Activated CD4-positive, CD25-positive, alpha-beta regulatory T cell (primary cell): ENCODE results near the gene KRTAP5-7.
"Not testable (repeated sequence)": the region's sequence is repeated elsewhere in the genome, so short reads cannot be mapped to it uniquely, and the experiment has no call there.

Experiments used
- DNase-seq, 4 experiments: peaks; one replicate each; lab custom pipeline; 2025; lab: John Stamatoyannopoulos, UW

KRTAP5-7 gene

DNA sequence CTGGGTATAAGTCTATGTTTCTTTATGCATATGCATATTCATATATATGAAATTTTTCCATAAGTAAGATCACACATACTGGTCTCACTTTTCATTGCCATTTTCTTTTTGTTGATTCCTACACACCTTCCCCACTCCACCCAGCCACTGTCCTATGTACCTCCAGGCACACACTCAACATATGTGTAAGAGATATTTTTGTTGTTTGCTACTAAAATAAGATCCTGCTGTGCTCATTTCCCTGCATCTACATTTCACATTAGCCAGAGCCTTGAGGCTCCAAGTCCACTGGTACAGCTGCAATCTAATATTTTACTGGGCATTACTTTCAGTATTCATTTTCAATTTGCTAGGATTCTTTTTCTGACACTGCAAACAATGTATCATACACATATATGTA is 30.2 kb downstream of the KRTAP5-7 start:
- no peak for DNase-seq

DNA sequence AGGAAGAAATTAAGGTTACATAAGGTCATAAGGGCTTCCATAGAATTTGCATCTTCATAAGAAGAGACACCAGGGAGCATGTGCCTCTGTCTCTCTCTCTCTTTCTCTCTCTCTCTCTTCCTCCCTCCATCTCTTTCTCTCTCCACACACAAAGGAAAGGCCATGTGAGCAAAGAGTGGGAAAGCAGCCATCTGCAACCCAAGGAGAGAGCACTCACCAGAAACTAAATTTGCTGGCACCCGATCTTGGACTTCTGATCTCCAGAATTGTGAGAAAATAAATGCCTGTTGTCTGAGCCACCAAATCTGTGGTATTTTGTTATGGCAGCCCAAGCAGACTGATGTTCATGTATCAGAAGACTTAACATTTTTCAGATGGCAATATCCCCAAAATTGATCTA is 31.9 kb downstream of the KRTAP5-7 start:
- DNase-seq: no peak

DNA sequence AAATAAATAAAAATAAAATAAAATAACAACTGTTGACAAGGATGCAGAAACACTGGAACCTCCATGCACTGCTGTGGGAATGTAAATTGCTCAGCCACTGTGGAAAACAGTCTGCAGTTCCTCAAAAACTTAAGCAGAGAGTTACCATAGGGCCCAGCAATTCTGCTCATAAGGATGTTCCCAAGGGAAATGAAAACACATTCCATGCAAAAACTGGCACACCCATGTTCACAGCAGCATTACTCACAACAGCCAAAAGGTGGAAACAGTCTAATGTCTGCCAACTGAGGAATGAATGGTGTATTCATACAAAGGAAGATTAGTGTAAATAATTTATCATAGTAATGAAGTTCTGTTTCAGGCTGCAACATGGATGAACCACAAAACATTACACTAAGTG is 35.1 kb downstream of the KRTAP5-7 start:
- no peak for DNase-seq

DNA sequence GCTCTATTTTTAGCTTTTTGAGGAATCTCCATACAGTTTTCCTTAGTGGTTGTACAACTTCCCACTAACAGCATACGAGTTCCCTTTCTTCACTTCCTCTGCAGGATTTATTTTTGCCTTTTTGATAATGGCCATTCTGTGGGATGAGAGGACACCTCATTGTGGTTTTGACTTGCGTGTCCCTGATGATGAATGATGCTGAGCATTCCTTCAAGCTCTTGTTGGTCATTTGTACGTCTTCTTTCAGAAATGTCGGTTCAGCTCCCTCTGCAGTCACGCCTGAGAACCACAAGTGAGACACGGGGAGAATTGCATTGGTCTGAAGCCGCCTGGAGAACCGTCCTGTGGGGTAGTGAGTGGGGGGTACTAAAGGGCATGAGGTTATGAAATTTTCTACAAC is 36.3 kb downstream of the KRTAP5-7 start:
- no peak for DNase-seq

DNA sequence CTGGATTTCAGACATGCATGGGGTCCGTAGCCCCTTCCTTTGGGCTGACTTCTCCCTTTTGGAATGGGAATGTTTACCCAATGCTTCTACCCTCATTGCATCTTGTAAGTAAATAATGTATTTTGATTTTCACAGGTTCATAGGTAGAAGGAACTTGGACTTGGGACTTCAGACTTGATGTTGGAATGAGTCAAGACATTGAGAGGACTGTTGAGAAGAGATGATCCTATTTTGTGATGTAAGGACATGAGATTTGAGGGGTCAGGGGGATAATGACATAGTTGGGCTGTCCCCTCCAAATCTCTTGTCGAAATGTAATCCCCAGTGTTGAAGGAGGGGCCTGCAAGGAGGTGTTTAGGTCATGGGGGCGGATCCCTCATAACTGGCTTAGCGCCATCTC is 37.4 kb downstream of the KRTAP5-7 start:
- DNase-seq: no peak

DNA sequence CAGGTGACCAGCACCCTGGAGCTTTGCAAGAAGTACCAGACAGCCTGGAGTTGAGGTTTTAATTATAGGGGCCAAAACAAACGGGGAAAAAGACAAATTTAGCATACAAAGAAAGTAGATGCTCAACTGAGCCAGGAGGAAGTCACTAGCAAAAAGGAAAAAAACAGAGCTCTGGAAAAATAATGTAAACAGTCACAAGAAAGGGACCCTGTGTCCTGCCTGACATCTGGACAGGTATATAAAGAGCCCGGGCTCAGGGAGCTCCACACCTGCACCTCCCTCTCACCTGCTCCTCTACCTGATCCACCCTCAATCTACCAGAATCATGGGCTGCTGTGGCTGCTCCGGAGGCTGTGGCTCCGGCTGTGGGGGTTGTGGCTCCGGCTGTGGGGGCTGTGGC is 38.2 kb downstream of the KRTAP5-7 start, which contains the start of gene KRTAP5-10:
TSS of gene KRTAP5-10 (plus strand) at position 301 of the 400 bp plus-strand sequence. CDS start at position 326, 25 bp downstream.
- DNase-seq: no peak

DNA sequence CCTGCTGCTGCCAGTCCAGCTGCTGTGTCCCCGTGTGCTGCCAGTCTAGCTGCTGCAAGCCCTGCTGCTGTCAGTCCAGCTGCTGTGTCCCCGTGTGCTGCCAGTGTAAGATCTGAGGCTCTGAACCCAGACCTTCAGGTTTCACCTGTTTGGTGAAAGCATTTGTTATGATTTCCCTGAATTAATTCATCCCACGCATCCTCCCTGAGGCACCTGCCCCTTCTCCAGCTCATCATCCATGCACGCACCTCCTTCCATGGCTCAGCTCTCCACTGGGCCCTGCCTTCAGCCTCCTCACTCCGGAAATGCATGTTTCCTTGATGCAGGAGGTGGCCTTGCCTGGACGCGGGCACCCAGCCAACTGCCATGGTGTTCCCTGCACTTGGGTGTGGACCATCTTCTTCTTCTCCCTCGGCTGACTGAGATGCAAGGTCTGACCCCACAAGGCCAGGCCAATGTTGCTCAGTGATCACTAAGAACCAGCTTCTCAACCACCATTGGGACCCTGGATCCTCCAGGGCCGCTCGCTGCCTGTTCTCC is 39.1 kb downstream of the KRTAP5-7 start:
- no peak for DNase-seq

DNA sequence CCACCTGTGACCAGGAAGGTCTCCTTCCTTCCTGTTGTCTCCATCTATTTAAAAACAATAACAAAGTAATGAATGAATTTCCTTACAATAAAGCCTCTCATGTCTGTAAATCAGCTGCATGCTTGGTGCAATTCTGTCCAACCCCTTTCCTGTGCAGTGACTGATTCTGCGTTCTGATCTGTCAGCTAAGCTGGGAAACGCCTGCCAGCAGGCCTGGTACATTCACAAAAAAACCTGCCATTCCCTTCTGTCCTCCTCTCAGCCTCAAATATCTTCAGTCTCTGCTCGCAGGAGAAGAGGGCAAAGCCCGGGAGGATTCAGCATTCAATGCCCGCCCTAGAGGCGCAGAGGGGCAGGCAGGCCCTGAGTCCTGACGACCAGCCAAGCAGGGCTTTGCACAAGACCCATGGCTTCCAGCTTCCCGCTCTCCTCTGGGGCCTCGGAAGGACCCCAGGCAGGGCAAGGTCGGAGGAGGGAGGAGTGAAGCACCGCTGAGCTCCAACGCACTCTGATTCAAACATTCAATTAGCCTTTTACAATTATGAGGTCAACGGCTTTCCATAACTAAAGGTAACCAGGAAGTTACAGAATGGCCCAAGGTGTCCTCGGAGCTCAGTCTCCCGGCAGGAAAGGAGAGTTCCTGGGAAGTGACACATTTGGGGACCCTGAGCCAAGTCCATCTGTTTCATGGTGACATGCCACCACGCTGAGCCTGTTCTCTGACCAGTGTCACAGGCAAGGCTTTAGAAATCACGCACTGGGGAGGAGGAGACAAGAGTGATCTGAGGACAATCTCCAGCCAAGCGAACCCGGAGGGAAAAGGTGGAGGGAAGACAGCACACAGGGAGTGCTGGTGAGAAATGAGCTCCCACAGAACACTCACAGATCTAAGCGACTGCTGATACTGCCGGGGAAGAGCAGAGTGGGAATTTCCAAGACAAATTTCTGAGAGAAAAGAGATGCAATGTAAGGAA is 39.8 kb downstream of the KRTAP5-7 start:
- not testable (repeated sequence) for DNase-seq

DNA sequence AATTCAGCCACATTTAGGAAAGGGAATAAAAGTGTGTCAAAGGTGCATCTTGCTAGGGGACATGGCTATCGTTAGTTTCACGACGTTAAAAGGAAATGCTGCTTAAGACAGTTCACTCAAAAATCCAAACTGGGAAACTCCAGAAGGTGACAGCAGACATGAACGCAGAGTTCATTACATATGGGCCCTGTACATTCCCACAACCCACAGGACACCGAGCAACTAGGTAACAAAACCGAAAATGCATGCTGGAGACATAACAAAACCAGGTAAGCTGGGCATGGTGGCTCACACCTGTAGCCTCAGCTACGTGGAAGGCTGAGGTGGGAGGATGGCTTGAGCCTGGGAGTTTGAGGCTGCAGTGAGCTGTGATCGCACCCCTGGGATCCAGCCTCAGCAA is 40.6 kb downstream of the KRTAP5-7 start:
- not testable (repeated sequence) for DNase-seq

DNA sequence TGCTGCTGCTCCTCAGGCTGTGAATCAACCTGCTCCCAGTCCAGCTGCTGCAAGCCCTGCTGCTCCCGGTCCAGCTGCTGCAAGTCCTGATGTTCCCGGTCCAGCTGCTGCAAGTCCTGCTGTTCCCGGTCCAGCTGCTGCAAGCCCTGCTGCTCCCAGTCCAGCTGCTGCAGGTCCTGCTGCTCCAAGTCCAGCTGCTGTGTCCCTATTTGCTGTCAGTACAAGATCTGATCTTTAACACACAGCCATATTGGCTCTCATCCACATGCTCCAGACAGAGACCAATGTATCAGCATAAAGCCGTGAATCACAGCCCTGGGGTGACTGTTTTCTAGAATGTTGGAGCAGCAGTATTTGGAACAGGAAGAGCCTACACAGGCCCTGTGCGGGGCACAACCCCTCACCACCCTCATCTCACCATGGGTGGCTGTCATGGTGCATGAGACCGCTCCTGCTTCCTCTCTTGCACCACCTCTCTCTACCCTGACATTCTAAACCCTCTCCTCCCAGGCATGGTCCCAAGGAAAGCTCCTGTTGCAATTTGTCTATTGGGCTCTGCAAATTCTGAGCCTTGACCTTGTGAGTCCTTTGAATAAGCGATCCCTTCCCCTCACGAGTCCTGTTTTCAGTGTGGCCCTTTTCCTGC is 41.8 kb downstream of the KRTAP5-7 start:
- DNase-seq: no peak

DNA sequence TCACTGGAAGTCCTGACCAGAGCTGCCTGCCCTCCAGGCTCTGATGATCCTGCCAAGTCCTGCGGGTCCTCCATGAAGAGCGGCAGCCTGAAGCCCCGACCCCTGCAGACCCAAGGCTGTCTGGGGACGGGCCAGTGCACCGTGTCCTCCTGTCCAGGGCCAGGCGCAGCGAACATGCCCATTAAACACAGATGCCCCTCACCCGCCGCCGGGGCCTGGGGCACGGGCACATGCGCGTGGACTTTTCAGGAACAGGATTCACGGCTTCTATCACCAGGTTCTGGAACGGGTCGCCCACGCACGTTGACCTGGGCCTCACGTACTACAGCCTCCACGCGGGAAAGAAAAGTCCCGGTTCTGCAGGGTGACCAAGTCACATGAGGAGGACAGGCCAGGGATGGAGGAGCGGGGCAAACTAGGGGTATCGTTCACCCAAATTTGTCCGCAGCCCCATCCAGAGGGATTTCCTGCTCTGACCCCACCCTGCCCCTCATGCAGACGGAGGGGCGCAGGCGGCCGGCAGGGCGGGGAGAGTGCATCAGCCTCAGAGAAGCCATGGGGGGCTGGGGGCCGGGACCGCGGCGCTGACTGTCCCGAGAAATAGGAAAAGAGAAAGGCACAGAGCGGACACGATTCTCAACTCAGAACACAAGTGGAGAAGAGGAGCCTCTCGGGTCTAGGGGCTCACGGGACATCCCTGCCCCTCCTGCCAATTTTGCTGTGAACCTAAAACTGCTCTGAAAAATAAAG is 44.2 kb downstream of the KRTAP5-7 start:
- DNase-seq: not testable (repeated sequence)

DNA sequence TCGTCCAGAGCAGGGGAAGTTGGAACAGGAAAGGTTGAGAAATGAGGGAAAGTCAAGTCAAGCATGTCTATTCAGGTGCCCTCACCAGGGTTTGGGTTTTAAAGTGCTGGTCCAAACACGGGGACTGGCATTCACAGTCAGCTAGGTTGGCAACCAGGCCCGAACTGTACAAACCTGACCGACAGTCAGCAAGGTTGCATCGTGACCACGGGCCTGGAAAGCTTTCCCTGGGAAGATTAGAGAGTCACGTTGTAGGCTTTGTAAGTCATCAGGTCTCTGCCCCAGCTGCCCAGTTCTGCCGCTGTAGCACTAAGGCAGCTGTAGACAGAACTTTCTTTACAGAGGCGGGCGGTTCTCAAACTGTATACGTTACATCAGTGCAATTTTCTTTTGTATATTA is 45.7 kb downstream of the KRTAP5-7 start:
- DNase-seq: no peak

DNA sequence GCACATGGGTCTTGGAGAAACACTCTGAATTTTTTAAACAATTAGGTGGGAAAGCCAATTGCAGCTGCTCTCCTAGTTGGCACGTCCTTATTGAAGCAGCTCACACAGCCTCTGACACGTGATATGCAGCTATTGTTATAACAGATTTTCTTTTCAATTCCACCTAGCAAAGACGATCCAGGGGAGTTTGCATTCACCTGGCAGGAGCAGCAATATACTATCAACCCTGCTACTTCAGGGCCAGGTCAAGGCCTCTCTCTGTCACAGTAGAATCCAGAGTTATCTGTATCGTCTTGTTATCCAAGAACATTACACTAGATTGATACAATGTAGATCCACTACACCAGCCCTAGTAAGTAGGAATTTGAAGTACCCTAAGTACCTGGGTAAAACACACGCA is 47.4 kb downstream of the KRTAP5-7 start:
- no peak for DNase-seq

DNA sequence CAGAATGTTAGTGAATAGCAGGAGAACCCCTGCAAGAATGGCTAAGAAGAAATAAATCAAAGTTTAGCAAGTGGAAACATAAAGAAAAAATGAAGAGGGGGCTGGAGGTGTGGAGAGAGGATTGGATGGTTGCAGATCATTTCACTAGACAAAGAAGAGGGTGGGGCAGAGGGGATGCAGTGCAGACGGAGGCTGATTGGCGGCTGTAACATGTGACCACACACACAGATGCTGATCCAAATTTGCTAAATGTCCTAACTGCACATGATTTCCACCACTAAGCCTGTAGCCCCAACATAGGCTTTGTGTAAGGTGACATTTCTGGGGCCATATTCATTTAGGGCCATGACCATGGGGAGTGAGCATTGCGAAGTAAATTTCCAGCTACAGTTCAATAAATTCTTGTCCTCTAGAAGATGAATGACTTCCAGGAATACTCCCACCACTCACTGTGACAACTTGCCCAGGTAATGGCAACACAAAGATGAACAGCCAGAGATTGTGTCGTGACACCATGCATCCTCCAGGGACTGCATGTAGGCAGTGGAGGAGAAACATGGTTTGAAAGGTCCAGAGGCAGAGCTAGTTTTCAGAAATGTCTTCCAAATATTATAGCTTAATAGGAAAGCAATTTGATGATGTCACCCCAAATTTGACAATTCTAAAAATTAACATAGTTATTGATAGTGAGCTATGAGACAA is 48.8 kb downstream of the KRTAP5-7 start:
- no peak for DNase-seq

DNA sequence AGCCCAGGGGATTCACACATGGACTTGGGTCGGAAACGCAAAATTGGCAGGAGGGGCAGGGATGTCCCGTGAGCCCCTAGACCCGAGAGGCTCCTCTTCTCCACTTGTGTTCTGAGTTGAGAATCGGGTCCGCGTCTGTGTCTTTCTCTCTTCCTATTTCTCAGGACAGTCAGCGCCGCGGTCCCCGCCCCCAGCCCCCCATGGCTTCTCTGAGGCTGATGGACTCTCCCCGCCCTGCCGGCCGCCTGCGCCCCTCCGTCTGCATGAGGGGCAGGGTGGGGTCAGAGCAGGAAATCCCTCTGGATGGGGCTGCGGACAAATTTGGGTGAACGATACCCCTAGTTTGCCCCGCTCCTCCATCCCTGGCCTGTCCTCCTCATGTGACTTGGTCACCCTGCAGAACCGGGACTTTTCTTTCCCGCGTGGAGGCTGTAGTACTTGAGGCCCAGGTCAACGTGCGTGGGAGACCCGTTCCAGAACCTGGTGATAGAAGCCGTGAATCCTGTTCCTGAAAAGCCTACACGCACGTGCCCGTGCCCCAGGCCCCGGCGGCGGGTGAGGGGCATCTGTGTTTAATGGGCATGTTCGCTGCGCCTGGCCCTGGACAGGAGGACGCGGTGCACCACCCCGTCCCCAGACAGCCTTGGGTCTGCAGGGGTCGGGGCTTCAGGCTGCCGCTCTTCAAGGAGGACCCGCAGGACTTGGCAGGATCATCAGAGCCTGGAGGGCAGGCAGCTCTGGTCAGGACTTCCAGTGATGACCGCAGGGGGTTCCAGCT is 49.8 kb downstream of the KRTAP5-7 start:
- DNase-seq: not testable (repeated sequence)

DNA sequence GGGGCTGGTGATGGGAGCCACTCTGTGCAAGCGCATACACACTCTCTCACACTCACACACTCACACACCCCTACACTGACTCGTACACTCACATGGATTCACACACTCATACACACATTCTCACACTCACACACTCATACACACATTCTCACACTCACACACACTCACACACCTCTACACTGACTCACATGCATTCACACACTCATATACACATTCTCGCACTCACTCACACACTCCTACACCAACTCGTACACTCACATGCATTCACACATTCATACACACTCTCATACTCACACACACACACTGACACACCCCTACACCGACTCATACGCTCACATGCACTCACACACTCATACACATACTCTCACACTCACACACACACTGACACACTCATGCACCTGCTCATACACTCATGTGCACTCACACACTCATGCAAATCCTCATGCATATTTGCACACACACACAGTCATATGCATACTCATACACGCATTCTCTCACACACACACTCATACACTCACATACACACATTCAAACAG is 50.5 kb downstream of the KRTAP5-7 start:
- DNase-seq: no peak
